GOT3 (cell line): Measurements from ENCODE around the gene KLK14.

Experiments
- DNase-seq: peaks from one replicate; lab custom pipeline; 2025; ENCODE audit warnings: mixed read lengths; lab: John Stamatoyannopoulos, UW

KLK14 gene

GRCh38 chr19:51082611-51083010 lies at the start of gene KLK14:
KLK14 (minus strand) TSS chr19:51082887; CDS start chr19:51082614, 273 bp downstream.
- DNase-seq, result no peak

- no peak for DNase-seq
Measured at GRCh38 chr19:51131780-51132680, 49.3 kb upstream of the KLK14 start.

GRCh38 chr19:51129716-51130115 lies 47.0 kb upstream of the KLK14 start:
- DNase-seq, result no peak

GRCh38 chr19:51128227-51128626 lies 45.5 kb upstream of the KLK14 start:
- DNase-seq, result no peak

GRCh38 chr19:51127755-51128154 lies 45.1 kb upstream of the KLK14 start:
- no peak for DNase-seq

GRCh38 chr19:51127032-51127431 lies 44.3 kb upstream of the KLK14 start:
- no peak for DNase-seq

GRCh38 chr19:51125421-51126075 lies 42.9 kb upstream of the KLK14 start:
- no peak for DNase-seq

GRCh38 chr19:51124729-51125128 lies 42.0 kb upstream of the KLK14 start, which contains the start of gene SIGLEC9:
SIGLEC9 (plus strand) TSS chr19:51124906; CDS start chr19:51124975, 69 bp downstream.
- DNase-seq, result no peak

GRCh38 chr19:51124216-51124615 lies 41.5 kb upstream of the KLK14 start:
- no peak for DNase-seq

GRCh38 chr19:51123802-51124201 lies 41.1 kb upstream of the KLK14 start:
- no peak for DNase-seq

- no peak for DNase-seq
Measured at GRCh38 chr19:51123381-51123800, 40.7 kb upstream of the KLK14 start.

GRCh38 chr19:51122112-51122981 lies 39.7 kb upstream of the KLK14 start:
- DNase-seq, result no peak

GRCh38 chr19:51121257-51121656 lies 38.6 kb upstream of the KLK14 start:
- no peak for DNase-seq

- no peak for DNase-seq
Measured at GRCh38 chr19:51120160-51120559, 37.5 kb upstream of the KLK14 start.

- DNase-seq, result no peak
Measured at GRCh38 chr19:51119611-51120010, 36.9 kb upstream of the KLK14 start.

GRCh38 chr19:51119101-51119500 lies 36.4 kb upstream of the KLK14 start:
- DNase-seq, result no peak

- DNase-seq, result no peak
Measured at GRCh38 chr19:51116736-51117286, 34.1 kb upstream of the KLK14 start.

- no peak for DNase-seq
Measured at GRCh38 chr19:51114087-51114729, 31.5 kb upstream of the KLK14 start.

GRCh38 chr19:51111606-51112005 lies 28.9 kb upstream of the KLK14 start:
- no peak for DNase-seq

GRCh38 chr19:51110666-51110971 lies 27.9 kb upstream of the KLK14 start:
- DNase-seq, result no peak

- no peak for DNase-seq
Measured at GRCh38 chr19:51108805-51109146, 26.1 kb upstream of the KLK14 start.
